GM21515 (cell line): ENCODE measurements around the gene SLC22A5.
A peak's percentile ranks its signal among the peaks of the same experiment; 100 is the strongest.

Experiments
- ATAC-seq: cut with Tn5 transposase; IDR thresholded peaks from one replicate; pipeline ENCODE4 v1.9.1; 2021; ENCODE audit not compliant: unreplicated experiment

Gene SLC22A5

GRCh38 chr5:132365213-132365612 is 4.3 kb upstream of the SLC22A5 start:
- no peak for ATAC-seq

DNA sequence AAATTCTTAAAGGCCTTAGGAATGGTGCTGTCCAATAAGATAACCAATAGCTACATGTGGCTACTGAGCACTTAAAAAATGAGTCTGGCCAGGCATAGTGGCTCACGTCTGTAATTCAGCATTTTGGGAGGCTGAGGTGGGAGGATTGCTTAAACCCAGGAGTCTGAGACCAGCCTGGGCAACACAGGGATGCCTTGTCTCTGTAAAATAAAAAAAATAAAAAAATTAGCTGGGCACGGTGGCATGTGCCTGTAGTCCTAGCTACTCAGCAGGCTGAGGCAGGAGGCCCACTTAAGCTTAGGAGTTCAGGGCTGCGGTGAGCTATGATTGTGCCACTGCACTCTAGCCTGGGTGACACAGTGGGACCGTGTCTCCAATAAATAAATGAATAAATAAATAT is 1.3 kb upstream of the SLC22A5 start:
- no peak for ATAC-seq

GRCh38 chr5:132369007-132369473 is 470 bp upstream of the SLC22A5 start:
- ATAC-seq: no peak

DNA sequence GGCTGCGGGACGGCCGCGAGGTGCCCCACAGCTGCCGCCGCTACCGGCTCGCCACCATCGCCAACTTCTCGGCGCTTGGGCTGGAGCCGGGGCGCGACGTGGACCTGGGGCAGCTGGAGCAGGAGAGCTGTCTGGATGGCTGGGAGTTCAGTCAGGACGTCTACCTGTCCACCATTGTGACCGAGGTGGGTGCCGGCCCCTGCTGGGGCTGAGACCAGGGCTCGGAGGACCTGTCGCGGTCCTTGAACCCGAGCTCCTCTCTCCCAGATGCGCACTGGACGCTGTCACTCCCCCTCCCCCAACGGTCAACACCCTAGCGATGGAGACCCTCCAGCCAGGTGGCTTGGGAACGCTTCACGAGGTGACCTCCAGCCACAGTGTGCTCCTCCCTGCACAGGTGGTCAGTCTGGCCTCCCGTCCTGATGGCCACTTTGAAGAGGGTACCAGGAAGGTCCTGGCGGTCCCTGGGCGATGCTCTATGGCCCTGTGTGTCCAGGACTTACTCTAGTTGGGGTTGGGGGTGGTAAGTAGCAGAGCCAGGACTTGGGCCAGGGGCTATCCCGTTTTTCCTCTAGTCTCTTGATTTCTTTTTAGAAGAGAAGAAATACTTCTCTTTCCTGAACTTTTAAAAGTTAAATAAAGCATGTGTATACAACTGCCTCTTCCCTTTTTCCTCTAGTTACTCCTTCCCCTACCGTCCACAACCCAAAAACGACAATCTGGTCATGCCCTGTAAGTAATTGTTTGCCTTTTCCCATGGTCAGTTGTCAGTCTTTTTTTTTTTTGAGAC is 866 bp downstream of the SLC22A5 start:
- ATAC-seq: no peak

DNA sequence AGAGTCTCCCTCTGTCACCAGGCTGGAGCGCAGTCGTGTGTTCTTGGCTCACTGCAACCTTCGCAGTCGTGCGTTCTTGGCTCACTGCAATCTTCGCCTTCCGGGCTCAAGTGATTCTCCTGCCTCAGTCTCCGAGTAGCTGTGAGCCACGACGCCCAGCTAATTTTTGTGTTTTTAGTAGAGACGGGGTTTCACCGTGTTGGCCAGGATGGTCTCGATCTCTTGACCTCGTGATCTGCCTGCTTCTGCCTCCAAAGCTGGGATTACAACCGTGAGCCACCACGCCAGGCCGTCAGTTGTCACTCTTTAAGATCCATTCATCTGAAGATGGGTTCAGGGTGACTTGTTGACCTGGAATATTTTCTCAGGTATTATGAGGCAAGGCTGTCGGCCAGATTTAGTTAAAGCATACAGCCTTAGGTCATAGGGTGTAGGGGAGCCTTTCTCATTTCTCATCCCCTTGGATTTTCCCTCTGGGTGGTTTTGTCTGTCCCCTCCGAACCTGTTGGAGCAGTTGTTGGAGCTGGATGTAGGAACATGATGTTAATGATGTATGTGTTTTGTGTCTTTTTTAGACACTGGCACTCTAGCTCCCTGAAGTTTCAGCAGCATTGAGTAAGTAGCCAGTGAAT is 1.6 kb downstream of the SLC22A5 start:
- ATAC-seq: no peak

DNA sequence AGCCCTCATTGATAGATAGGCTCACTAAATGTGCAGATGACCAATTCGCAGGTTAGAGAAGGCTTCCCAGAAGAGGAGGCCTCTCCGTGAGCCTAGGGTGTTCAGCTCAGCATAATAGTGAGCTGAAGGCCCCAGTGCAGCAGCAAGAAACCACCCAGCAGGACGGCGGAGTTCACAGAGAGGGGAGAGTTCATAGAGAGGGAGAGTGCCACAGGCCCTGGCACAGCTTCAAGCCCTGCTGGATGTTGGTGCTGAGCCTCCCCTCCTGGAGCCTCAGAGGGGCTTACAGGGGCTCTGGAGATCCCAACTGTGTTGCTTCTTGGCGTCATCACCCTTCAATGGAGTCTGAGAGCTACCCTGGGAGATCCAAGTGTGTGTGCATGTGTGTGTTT is 2.1 kb downstream of the SLC22A5 start:
- ATAC-seq: no peak

DNA sequence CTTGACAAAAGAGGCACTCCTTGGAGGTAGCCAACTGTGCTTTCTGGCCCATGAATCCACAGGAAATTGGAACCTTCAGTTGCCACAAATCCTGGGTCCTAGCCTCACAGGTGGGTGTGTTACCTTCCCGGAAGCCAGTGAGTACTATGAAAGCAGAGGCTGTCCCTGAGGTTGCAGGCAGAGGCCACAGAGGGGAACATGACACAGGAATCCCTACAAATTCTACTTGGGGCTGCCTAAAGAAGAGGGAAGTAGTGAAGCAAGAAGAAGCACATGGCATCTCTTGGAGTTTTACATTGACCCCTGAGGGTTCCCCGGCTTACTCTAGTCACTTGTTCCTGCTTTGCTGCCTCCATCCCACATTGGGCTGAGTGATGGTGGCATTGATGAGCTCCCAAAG is 2.6 kb downstream of the SLC22A5 start:
- ATAC-seq: no peak

- no peak for ATAC-seq
Observed at GRCh38 chr5:132372542-132372941, 3.0 kb downstream of the SLC22A5 start.

GRCh38 chr5:132375957-132376356 is 6.4 kb downstream of the SLC22A5 start:
- no peak for ATAC-seq

- no peak for ATAC-seq
Observed at GRCh38 chr5:132376694-132377641, 7.5 kb downstream of the SLC22A5 start.

GRCh38 chr5:132377738-132378137 is 8.2 kb downstream of the SLC22A5 start:
- no peak for ATAC-seq

- no peak for ATAC-seq
Observed at GRCh38 chr5:132378580-132378979, 9.1 kb downstream of the SLC22A5 start.

GRCh38 chr5:132380047-132380446 is 10.5 kb downstream of the SLC22A5 start:
- no peak for ATAC-seq

DNA sequence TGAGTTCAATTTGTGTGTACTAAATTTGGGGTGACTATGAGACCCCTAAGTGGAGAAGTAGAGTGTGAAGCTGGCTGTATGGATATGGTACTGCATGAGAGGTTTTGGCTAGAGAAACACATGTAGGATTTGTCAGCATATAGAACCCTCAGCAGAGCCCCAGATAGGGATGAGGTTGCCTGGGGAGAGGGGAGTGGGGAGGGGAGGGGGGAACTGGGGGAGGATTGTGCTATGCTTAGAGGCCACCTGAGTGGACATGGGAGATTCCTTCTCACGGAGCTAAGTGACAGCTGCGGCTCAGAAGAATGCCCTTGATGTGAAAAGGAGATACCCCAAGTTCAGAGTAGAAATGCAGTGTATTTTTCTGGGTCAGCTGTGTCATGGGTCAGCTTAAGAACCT is 11.2 kb downstream of the SLC22A5 start:
- no peak for ATAC-seq

DNA sequence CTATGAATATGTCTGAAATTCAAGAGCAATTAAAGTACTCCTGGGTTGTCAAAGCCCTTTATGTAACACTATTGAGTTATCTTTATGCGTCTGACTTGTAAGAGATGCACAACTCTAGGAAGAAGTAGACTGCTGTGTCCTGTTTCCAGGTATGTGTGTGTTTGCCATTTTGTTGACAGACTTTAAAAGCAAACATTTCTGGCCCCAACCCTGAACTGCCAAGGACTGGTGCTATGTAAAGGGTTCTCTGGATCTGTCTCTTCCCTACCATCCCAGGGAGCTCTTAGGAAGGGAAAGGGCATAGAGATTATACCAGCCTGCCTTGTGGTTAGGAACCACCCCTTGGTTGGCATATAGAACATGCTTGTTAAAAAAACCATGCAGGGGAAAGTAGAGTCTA is 12.1 kb downstream of the SLC22A5 start:
- ATAC-seq: no peak

DNA sequence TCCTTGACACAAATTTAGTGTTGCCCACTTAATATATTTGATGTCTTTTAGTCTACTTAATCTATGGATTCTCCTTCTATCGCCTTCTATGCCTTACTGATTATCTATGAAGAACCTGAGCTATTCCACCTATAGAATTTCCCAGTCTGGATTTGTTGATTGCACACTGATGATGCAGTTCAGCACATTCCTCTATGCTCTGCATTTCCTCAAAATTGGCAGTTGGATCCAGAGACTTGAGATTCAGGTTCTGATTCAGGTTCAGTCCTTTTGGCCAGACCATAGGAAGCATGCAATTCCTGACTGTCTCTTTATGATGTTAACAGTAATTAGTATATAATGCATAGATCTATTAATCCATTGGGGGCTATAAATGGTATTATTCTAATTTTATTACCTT is 13.8 kb downstream of the SLC22A5 start:
- ATAC-seq: no peak

DNA sequence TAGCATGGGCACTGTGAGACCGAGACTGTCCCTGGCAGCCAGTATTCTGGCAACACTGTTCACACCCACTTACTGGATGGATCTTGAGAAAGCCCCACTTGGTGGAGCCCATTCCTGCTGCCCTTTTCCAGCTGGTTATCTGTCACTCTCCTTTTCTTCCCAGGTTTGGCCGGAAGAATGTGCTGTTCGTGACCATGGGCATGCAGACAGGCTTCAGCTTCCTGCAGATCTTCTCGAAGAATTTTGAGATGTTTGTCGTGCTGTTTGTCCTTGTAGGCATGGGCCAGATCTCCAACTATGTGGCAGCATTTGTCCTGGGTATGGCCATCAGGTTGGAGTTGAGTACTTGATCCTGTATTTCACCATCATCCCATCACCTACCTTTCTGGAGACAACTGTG is 14.5 kb downstream of the SLC22A5 start:
- ATAC-seq: no peak

DNA sequence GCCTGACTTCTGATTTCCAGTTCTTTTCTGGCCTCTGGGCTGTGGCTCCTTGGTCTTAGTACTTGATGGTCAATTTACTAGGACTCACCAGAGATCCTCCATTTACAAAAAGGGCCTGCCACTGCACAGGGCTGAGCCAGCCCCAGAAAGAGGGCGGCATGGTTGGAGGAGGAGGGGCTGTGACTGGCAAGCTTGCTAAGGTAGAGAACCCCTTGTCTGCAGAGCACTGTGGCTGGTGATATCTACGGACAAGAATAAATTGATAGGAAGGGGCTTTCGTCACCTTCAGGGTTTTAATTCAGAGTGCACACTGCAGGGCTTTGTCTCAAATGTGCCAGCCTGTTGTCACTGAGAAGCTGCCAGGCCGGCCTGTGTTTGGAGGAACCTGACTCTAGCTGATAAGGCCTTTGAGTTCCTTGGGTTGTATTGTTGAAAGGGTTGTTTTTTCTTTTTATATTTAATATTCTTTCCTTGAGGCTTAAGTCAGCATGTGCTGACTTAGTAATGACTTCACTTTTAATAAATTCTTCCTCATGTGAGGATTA is 15.1 kb downstream of the SLC22A5 start:
- ATAC-seq: no peak

GRCh38 chr5:132385326-132386105 is 16.0 kb downstream of the SLC22A5 start:
- no peak for ATAC-seq

- ATAC-seq: peak; percentile 88
Observed at GRCh38 chr5:132386644-132387286, 17.3 kb downstream of the SLC22A5 start.
